GM21526 (cell line): Measurements from ENCODE around the gene ANO2.

Experiments
- ATAC-seq: cut with Tn5 transposase; IDR thresholded peaks from one replicate; pipeline ENCODE4 v1.9.1; 2021; ENCODE audit warnings: moderate library complexity; ENCODE audit not compliant: unreplicated experiment, low FRiP score

The ANO2 gene

GRCh38 chr12:5636907-5637306 lies 308.2 kb downstream of the ANO2 start:
- no peak for ATAC-seq

GRCh38 chr12:5633106-5633505 lies 312.0 kb downstream of the ANO2 start:
- no peak for ATAC-seq

GRCh38 chr12:5632453-5632852 lies 312.6 kb downstream of the ANO2 start:
- no peak for ATAC-seq

- ATAC-seq: no peak
Observed at GRCh38 chr12:5631497-5631896, 313.6 kb downstream of the ANO2 start.

GRCh38 chr12:5630726-5631125 lies 314.3 kb downstream of the ANO2 start:
- ATAC-seq: no peak

- ATAC-seq: no peak
Observed at GRCh38 chr12:5628501-5628900, 316.6 kb downstream of the ANO2 start.

- no peak for ATAC-seq
Observed at GRCh38 chr12:5627053-5627630, 317.9 kb downstream of the ANO2 start.

- no peak for ATAC-seq
Observed at GRCh38 chr12:5626151-5626550, 318.9 kb downstream of the ANO2 start.

GRCh38 chr12:5624486-5625272 lies 320.4 kb downstream of the ANO2 start:
- no peak for ATAC-seq

- ATAC-seq: no peak
Observed at GRCh38 chr12:5623411-5623810, 321.6 kb downstream of the ANO2 start.

- ATAC-seq: no peak
Observed at GRCh38 chr12:5622280-5622679, 322.8 kb downstream of the ANO2 start.

GRCh38 chr12:5621329-5621728 lies 323.7 kb downstream of the ANO2 start:
- no peak for ATAC-seq

GRCh38 chr12:5620896-5621295 lies 324.2 kb downstream of the ANO2 start:
- ATAC-seq: no peak

- no peak for ATAC-seq
Observed at GRCh38 chr12:5619628-5620027, 325.4 kb downstream of the ANO2 start.

GRCh38 chr12:5616854-5617253 lies 328.2 kb downstream of the ANO2 start:
- no peak for ATAC-seq

- no peak for ATAC-seq
Observed at GRCh38 chr12:5615760-5616159, 329.3 kb downstream of the ANO2 start.

GRCh38 chr12:5614256-5614655 lies 330.8 kb downstream of the ANO2 start:
- ATAC-seq: no peak

- ATAC-seq: no peak
Observed at GRCh38 chr12:5612556-5613410, 332.3 kb downstream of the ANO2 start.

- no peak for ATAC-seq
Observed at GRCh38 chr12:5611162-5611561, 333.9 kb downstream of the ANO2 start.

GRCh38 chr12:5599378-5599777 lies 345.7 kb downstream of the ANO2 start:
- ATAC-seq: no peak

GRCh38 chr12:5593998-5594397 lies 351.1 kb downstream of the ANO2 start:
- ATAC-seq: no peak
